NCI-H146 (cell line): ENCODE data around the gene RAX2.

Experiments used
- DNase-seq: peaks from one replicate; lab custom pipeline; 2025; lab: John Stamatoyannopoulos, UW

The RAX2 gene

GRCh38 chr19:3730457-3730958 is 41.5 kb downstream of the RAX2 start:
- no peak for DNase-seq

- DNase-seq, result peak; percentile 92
Measured at GRCh38 chr19:3725640-3726310, 46.3 kb downstream of the RAX2 start.

DNA sequence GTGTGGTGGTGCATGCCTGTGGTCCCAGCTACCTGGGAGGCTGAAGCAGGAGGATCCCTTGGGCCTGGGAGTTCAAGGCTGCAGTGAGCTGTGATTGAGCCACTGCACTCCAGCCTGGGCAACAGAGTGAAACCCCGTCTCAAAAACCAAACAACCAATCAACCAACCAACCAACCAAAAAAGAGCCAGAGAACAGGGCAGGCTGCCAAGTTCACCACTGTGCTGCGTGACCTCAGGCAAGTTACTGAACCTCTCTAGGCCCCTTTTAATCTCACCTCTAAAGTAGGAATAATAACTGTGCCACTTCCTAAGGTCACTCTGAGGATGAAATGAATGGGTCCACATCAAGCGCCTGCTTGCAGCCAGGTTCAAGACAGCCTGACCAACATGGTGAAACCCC is 46.9 kb downstream of the RAX2 start:
- no peak for DNase-seq

DNA sequence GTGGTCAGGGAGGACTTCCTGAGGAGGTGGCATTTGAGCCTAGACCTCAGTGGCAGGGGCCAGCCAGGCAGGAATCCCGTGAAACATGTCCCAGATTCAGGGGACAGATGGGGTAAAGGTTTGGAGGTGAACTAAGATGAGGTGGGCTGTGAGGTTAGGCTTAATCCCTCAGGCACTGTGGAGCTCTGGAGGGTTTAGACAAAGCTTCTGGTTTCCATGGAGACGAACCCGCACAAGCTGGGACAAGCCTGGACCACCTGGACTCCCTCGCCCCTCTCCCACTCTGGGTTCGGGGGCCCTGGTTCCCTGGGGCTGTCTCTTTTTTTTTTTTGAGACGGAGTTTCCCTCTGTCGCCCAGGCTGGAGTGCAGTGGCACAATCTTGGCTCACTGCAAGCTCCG is 48.1 kb downstream of the RAX2 start:
- DNase-seq, result peak; percentile 34

DNA sequence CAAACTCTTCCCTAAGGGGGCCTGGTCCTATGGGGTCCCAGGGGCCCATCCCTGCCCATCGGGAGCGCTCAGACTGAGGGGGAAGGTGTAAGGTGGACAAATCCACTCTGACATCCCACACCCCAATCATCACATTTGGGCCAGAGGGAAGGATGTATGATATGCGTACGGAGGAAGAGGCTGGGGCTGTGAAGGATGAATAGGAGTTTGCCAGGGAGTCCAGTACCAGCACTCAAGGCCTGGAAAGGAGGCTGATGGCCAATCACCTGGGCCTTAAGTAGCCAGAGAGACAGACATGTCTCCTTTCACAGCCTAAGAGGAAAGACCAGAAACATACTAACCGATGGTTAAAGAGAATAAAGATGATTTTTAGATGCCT is 48.9 kb downstream of the RAX2 start:
- DNase-seq, result no peak

DNA sequence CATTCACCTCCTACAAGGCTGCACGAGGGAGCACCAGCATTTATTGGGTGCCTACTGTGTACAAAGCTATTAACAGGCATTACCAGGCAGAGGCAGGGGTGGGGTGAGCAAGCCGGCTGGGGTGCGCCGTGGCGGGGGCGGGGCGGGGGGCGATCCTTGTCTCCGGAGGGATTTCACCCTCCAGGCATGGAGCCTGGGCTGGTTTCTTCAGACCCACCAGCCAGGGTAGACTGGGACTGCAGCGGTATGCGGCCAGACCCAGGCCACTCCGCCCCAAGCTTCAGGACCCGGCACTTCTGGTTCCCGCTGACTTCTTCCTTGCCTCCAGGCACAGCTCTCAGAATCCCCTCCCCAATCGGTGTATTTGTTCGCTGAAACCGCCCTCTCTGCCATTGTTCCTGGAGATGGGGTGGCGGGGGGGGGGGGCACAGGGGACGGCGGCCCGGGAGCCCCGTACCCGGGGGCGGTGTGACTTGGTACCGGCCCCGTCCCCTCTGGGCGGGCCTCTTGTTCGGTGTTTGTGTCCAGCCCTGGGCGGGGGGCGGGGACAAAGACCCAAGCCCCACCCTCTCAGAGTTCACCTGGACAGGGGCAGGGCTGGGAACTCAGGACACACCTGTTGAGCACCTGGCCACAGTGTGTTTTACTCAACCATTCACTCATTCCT is 49.5 kb downstream of the RAX2 start:
- DNase-seq, result peak; percentile 80

- DNase-seq, result no peak
Measured at GRCh38 chr19:3721887-3722442, 50.1 kb downstream of the RAX2 start.

DNA sequence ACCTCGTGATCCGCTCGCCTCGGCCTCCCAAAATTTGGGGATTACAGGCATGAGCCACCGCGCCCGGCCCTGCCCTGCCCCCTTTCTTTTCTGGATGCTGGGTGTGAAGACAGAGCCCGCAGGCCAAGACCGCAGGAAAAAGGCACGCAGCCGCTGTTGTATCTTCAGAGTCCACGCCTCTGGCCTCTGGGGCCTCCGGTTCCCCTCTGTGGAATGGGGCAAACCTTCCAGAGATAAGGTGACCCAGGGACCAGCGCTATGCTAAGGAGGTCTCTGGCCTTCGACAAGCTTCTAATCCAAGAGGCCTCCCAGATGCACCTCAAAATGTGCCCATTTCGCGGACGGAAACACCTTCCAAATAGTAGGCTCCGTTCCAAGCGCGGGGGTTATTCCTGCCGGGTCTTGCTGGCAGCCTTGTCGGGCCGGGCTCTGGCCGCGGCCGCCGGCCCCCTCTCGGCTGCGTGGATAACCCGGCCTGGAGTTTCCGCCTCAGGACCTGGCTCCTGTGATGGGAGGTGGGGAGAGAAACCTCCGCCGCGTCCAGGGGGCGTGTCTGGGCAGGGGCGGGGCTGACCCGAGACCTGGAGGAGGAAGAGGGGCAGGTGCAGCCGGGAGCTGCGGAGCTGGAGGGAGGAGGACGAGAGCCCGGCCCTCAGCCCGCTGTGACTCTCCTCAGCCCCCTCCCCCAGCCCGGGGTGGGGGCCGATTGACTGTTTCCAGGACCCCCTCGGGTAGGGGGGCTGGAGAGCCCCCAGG is 50.7 kb downstream of the RAX2 start:
- DNase-seq, result peak; percentile 92

GRCh38 chr19:3720349-3720917 is 51.6 kb downstream of the RAX2 start:
- no peak for DNase-seq

DNA sequence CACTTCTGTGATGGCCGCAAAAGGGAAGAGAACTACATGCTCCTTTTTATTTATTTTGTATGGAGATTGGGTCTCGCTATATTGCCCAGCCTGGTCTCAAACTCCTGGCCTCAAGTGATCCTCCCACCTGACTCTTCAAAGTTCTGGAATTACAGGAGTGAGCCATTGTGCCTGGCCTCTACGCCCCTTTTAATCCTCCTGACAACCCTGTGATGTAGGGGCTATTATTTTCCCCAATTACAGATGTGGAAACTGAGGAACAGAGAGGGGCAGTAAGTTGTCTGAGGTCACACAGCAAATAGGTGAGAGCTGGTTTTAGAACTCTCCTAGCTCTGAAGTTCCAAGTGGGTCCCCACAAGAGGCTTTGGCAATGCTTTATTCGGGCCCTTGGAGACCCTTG is 52.2 kb downstream of the RAX2 start:
- DNase-seq, result no peak
